SW480 (cell line): ENCODE data around the gene ANKRD12.

Experiments used
- DNase-seq: peaks from one replicate; pipeline ENCODE4 v3.0.0-alpha.2; 2016; ENCODE audit warnings: low spot score

ANKRD12 gene

DNA sequence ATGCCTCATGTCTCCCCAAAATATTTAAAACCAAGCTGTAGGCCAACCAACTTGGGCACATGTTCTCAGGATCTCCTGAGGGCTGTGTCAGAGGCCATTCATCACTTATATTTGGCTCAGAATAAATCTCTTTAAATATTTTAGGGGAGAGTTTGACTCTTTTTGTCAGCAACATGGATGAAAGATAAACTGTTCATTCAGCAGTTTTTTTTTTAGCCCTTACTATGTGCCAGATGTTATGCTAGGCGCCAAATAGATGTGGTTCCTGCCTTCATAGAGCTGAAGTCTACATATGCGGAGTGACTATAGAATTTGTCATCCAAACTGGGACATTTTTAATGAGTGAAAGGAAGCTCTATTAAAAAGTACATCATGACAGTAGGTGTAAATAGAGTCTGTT is 155.5 kb downstream of the ANKRD12 start:
- DNase-seq, result no peak

GRCh38 chr18:9293948-9294347 is 157.4 kb downstream of the ANKRD12 start:
- DNase-seq, result no peak

- DNase-seq, result no peak
Measured at GRCh38 chr18:9296233-9297006, 159.8 kb downstream of the ANKRD12 start.

DNA sequence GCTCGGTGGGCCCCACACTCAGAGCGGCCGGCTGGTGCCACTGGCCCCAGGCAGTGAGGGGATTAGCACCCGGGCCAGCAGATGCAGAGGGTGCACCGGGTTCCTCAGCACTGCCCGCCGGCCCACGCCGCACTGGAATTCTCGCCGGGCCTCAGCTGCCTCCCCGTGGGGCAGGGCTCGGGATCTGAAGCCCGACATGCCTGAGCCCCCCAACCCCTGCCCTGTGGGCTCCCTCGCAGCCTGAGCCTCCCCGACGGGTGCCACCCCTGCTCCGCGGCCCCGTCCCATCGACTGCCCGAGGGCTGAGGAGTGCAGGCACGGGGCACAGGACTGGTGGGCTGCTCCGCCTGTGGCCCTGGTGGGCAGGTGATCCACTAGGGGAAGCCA is 160.4 kb downstream of the ANKRD12 start:
- no peak for DNase-seq

DNA sequence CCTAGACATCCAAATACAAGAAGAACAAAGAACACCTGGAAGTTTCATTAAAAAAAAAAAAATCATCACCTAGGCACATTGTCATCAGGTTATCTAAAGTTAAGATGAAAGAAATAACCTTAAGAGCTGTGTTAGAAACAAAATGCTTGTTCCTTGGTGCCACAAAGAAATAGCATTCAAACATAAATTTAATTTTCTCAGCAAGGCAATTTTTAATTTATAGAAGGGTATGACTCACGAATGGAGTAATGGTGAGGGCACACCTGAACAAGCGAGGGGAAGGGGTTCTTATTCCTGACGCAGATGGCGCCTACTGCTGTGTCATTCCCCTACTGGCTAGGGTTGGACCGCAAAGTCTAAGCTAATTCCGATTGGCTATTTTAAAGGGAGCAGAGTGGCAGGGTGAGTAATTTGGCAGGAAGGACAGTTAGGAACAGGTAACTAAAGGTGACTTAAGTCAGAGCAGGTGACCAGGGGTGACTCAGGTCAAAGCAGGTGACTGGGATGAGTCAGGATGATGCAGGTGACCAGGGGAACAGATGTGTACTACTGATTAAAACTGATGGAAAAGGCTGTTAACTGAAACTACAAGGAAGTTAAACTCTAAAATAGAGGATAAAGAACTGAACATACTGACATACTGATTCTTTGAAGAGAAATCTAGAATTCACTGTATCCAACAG is 167.9 kb downstream of the ANKRD12 start:
- no peak for DNase-seq

GRCh38 chr18:9319333-9319732 is 182.8 kb downstream of the ANKRD12 start:
- no peak for DNase-seq

DNA sequence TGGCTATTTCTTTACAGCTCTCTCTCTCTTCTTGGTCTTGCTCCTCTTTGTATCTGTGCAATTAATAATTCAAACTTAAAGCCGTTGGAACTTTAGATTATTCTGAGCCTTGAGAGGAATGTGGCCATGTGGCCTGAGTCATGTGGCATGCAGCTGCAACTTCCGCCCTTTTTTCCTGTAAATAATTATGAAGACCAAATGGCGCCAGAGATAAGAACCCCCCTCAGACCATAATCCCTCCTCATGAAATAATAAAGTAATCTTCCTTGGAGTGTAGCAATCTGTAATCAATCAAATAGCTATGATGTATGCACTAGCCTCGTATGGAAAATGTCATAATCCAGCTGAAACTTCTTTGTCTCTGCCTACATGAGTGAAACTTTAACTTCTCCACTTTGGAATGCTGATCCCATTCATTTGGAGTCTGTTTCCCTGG is 184.5 kb downstream of the ANKRD12 start:
- no peak for DNase-seq

- no peak for DNase-seq
Measured at GRCh38 chr18:9321736-9322135, 185.2 kb downstream of the ANKRD12 start.

DNA sequence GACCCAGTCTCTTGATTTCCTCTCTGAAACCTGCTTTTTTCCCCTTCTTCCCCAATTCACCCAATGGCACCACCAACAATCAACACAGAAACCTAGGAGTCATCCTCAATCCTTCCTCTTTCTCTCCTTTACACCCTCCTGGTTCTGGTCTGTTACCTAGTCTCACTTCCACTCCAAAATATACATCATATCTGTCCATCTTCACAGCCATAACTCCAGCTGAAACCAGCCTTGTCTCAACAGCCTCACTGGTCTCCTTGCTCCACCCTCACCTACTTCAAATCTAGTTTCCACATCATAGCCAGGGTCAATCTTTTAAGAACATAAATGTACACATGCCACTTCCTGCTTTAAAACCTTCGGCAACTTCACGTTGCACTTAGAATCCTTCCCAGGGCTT is 186.2 kb downstream of the ANKRD12 start:
- no peak for DNase-seq

DNA sequence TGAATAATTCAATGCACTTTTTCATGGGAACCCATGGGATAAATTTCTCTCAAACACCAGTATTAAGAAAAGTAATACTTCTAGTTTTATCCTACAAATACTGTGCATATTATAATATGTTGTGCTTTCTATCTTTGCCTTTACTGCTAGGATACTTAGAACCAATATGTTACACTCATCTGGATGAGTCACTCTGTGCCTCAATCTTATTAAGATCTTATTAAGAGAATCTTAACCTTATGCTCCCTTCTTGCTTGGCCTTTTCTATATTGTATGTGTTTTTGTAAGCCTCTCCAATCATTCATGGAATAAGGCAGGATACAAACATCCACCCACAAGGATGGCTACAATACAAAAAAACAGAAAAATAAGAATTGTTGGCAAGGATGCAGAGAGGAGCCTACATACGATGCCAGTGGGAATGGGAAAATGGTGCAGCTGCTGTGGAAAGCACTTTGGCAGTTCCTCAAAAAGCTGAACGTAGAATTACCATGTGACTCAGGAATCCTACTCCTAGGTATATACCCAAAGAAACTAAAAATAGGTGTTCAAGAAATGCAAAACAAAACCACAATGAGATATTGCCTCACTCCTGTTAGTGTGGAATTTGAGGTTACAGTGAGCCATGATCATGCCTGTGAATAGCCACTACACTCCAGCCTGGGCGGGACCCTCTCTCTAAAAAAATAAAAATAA is 187.3 kb downstream of the ANKRD12 start:
- DNase-seq, result no peak

GRCh38 chr18:9325716-9326115 is 189.1 kb downstream of the ANKRD12 start:
- no peak for DNase-seq

DNA sequence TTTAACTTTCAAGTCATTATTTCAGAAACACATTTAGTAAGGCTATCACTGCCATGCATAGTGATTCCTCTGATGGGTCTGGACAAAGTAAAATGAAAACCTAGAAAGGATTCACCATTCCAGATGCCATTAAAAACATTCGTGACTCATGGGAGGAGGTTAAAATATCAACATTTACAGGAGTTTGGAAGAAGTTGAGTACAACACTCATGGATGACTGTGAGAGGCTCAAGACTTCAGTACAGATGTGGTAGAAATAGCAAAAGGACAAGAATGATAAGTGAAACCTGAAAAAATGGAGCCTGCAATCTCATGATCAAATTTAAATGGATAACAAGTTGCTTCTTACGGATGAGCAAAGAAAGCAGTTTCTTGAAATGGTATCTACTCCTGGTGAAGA is 192.2 kb downstream of the ANKRD12 start:
- DNase-seq, result no peak

DNA sequence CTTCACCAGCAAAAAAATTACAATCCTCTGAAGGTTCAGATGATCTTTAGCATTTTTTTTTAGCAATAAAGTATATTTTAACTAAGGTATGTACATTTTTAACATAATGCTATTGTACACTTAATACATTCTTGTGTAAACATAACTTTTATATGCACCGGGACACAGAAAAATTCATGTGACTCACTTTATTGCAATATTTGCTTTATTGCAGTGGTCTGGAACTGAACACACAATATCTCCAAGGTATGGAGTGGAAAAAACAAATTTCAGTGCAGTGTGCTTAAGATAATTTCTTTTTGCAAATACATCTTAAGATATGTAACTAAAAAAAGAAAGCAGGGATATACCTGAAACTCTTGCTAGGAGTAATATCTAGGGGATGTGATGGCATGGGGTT is 192.9 kb downstream of the ANKRD12 start:
- no peak for DNase-seq

GRCh38 chr18:9330419-9330818 is 193.8 kb downstream of the ANKRD12 start:
- DNase-seq, result no peak

- no peak for DNase-seq
Measured at GRCh38 chr18:9333441-9334328, 197.1 kb downstream of the ANKRD12 start.

GRCh38 chr18:9334329-9334972 is 197.9 kb downstream of the ANKRD12 start, which contains the start of gene TWSG1:
TSS of gene TWSG1 (plus strand) at chr18:9334773. CDS start at chr18:9337230, 2,457 bp downstream.
- peak; percentile 87 for DNase-seq

- peak; percentile 47 for DNase-seq
Measured at GRCh38 chr18:9334973-9335696, 198.6 kb downstream of the ANKRD12 start.
